ENCODE data around the gene MLNR. TPM values are rescaled to one million over a fixed set of nuclear protein-coding genes. Genes with fewer than 3 reads are reported as not detected.

Gene MLNR
- total RNA-seq, 1 experiment from 2014 or later = not detected

DNA sequence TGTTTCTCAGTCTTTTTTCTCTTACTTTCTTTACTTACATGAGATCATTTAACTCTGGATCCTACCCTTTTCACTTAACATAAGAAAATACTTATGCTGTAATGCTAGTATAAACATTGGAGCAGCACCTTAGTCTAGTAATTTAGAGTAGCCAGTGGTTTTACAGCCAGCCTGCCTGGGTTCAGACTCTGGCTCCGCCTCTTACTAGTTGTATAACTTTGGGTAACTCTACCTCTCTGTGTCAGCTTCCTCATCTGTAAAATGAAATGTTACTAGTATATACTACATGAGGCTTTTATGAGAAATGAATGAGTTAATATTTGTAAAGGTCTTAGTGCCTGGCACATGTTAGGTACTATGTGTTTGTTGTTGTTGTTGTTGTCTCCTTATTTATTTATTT is 33.2 kb downstream of the MLNR start (continued):
- TF ChIP-seq FOXJ3 (CRISPR knock-in tag; IDR thresholded peaks at IDR 0.05; ENCODE audit: borderline replicate concordance) = no peak
- TF ChIP-seq, protein P1, sequence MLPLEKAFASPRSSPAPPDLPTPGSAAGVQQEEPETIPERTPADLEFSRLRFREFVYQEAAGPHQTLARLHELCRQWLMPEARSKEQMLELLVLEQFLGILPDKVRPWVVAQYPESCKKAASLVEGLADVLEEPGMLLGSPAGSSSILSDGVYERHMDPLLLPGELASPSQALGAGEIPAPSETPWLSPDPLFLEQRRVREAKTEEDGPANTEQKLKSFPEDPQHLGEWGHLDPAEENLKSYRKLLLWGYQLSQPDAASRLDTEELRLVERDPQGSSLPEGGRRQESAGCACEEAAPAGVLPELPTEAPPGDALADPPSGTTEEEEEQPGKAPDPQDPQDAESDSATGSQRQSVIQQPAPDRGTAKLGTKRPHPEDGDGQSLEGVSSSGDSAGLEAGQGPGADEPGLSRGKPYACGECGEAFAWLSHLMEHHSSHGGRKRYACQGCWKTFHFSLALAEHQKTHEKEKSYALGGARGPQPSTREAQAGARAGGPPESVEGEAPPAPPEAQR (CRISPR knock-in tag; IDR thresholded peaks at IDR 0.05) = no peak
- TF ChIP-seq ESRRA (CRISPR knock-in tag; IDR thresholded peaks at IDR 0.05; ENCODE audit: borderline replicate concordance) = no peak

DNA sequence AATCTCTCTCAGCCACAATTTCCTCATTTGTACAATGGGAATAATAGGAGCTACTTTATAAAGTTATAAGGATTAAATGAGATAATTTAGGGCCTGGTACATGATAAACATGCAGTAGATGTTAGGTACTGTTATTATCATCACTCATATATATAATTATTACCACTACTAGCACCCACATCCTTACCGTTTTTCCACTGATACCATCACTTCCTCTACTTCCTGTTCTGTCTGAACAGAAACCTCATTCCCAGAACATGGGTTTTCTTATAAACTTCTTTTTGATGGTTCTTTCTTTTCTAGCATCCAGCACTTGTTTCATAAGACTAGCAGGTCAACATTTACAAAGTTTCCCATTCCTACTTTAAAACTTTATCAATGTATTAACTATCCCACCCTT is 33.9 kb downstream of the MLNR start:
- H3K4me3 Mint-ChIP-seq = no peak overlapping the region
- no peak overlapping the region for H3K27ac Mint-ChIP-seq
- ChIA-PET POLR2A (no interaction called here), CTCF (no interaction called here)
- ATAC-seq (no peak), DNase-seq (ENCODE audit: low spot score) (no peak)
- peaks cover 2% of the 10 kb centered on the region for H3K4me1 Mint-ChIP-seq
- H3K36me3 Mint-ChIP-seq = 0 out of 2 replicates have a peak, but pooled peaks cover 3% of the 10 kb centered on the region
- no peaks in the 10 kb centered on the region for H3K27me3 Mint-ChIP-seq (ENCODE audit: low read depth)
- TF ChIP-seq, protein P2, sequence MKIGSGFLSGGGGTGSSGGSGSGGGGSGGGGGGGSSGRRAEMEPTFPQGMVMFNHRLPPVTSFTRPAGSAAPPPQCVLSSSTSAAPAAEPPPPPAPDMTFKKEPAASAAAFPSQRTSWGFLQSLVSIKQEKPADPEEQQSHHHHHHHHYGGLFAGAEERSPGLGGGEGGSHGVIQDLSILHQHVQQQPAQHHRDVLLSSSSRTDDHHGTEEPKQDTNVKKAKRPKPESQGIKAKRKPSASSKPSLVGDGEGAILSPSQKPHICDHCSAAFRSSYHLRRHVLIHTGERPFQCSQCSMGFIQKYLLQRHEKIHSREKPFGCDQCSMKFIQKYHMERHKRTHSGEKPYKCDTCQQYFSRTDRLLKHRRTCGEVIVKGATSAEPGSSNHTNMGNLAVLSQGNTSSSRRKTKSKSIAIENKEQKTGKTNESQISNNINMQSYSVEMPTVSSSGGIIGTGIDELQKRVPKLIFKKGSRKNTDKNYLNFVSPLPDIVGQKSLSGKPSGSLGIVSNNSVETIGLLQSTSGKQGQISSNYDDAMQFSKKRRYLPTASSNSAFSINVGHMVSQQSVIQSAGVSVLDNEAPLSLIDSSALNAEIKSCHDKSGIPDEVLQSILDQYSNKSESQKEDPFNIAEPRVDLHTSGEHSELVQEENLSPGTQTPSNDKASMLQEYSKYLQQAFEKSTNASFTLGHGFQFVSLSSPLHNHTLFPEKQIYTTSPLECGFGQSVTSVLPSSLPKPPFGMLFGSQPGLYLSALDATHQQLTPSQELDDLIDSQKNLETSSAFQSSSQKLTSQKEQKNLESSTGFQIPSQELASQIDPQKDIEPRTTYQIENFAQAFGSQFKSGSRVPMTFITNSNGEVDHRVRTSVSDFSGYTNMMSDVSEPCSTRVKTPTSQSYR (CRISPR knock-in tag; IDR thresholded peaks at IDR 0.05) = no peak
- TF ChIP-seq, protein P3, sequence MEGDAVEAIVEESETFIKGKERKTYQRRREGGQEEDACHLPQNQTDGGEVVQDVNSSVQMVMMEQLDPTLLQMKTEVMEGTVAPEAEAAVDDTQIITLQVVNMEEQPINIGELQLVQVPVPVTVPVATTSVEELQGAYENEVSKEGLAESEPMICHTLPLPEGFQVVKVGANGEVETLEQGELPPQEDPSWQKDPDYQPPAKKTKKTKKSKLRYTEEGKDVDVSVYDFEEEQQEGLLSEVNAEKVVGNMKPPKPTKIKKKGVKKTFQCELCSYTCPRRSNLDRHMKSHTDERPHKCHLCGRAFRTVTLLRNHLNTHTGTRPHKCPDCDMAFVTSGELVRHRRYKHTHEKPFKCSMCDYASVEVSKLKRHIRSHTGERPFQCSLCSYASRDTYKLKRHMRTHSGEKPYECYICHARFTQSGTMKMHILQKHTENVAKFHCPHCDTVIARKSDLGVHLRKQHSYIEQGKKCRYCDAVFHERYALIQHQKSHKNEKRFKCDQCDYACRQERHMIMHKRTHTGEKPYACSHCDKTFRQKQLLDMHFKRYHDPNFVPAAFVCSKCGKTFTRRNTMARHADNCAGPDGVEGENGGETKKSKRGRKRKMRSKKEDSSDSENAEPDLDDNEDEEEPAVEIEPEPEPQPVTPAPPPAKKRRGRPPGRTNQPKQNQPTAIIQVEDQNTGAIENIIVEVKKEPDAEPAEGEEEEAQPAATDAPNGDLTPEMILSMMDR (IDR thresholded peaks at IDR 0.05) = no peak
- TF ChIP-seq ZNF232 (CRISPR knock-in tag; IDR thresholded peaks at IDR 0.05) = no peak
- no peak for TF ChIP-seq ZNF219 (CRISPR knock-in tag; IDR thresholded peaks at IDR 0.05; ENCODE audit: borderline replicate concordance)
- TF ChIP-seq, protein P4, sequence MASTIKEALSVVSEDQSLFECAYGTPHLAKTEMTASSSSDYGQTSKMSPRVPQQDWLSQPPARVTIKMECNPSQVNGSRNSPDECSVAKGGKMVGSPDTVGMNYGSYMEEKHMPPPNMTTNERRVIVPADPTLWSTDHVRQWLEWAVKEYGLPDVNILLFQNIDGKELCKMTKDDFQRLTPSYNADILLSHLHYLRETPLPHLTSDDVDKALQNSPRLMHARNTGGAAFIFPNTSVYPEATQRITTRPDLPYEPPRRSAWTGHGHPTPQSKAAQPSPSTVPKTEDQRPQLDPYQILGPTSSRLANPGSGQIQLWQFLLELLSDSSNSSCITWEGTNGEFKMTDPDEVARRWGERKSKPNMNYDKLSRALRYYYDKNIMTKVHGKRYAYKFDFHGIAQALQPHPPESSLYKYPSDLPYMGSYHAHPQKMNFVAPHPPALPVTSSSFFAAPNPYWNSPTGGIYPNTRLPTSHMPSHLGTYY (CRISPR knock-in tag; IDR thresholded peaks at IDR 0.05) = no peak
- TF ChIP-seq NR3C1 (CRISPR knock-in tag; conservative IDR thresholded peaks at IDR 0.05; ENCODE audit: low read depth) = no peak
- TF ChIP-seq, protein P5, sequence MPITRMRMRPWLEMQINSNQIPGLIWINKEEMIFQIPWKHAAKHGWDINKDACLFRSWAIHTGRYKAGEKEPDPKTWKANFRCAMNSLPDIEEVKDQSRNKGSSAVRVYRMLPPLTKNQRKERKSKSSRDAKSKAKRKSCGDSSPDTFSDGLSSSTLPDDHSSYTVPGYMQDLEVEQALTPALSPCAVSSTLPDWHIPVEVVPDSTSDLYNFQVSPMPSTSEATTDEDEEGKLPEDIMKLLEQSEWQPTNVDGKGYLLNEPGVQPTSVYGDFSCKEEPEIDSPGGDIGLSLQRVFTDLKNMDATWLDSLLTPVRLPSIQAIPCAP (CRISPR knock-in tag; IDR thresholded peaks at IDR 0.05) = no peak
- TF ChIP-seq ZNF396 (CRISPR knock-in tag; IDR thresholded peaks at IDR 0.05; ENCODE audit: borderline replicate concordance) = no peak
- no peak for TF ChIP-seq FOXK1 (CRISPR knock-in tag; IDR thresholded peaks at IDR 0.05)
- TF ChIP-seq JAZF1 (CRISPR knock-in tag; IDR thresholded peaks at IDR 0.05) = no peak
- no peak for TF ChIP-seq MXD4 (CRISPR knock-in tag; IDR thresholded peaks at IDR 0.05; ENCODE audit: borderline replicate concordance)
- TF ChIP-seq, protein P6, sequence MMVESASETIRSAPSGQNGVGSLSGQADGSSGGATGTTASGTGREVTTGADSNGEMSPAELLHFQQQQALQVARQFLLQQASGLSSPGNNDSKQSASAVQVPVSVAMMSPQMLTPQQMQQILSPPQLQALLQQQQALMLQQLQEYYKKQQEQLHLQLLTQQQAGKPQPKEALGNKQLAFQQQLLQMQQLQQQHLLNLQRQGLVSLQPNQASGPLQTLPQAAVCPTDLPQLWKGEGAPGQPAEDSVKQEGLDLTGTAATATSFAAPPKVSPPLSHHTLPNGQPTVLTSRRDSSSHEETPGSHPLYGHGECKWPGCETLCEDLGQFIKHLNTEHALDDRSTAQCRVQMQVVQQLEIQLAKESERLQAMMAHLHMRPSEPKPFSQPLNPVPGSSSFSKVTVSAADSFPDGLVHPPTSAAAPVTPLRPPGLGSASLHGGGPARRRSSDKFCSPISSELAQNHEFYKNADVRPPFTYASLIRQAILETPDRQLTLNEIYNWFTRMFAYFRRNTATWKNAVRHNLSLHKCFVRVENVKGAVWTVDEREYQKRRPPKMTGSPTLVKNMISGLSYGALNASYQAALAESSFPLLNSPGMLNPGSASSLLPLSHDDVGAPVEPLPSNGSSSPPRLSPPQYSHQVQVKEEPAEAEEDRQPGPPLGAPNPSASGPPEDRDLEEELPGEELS (CRISPR knock-in tag; IDR thresholded peaks at IDR 0.05) = no peak
- no peaks in the 10 kb centered on the region for H3K9me3 Mint-ChIP-seq
